GM21526 (cell line): ENCODE data around the gene ITPKB.

Experiments used
- ATAC-seq: cut with Tn5 transposase; IDR thresholded peaks from one replicate; pipeline ENCODE4 v1.9.1; 2021; ENCODE audit warnings: moderate library complexity; ENCODE audit not compliant: unreplicated experiment, low FRiP score

The ITPKB gene

DNA sequence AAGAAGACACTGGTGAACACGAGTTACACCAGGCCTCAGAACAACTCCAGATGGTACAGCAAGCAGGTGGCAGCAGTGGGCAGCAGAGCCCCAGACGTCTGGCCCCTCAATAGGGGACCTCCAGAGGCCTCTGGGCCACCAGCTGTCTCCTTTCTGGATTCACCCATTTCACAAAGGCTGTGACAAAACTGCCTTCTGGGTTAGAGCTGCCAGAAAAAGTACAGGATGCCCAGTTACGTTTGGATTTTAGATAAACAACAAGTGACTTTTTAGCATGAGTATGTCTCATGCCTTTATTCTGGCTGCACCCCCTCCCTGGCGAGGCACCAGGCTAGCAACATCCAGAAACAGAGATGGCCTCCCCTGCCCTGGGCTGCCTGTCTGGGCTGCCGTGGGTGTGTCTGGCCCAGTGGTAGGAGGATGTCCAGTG, 30.1 kb downstream of the ITPKB start:
- ATAC-seq, result no peak

GRCh38 chr1:226708342-226708780, 30.7 kb downstream of the ITPKB start:
- no peak for ATAC-seq

GRCh38 chr1:226706684-226707083, 32.4 kb downstream of the ITPKB start:
- ATAC-seq, result no peak

DNA sequence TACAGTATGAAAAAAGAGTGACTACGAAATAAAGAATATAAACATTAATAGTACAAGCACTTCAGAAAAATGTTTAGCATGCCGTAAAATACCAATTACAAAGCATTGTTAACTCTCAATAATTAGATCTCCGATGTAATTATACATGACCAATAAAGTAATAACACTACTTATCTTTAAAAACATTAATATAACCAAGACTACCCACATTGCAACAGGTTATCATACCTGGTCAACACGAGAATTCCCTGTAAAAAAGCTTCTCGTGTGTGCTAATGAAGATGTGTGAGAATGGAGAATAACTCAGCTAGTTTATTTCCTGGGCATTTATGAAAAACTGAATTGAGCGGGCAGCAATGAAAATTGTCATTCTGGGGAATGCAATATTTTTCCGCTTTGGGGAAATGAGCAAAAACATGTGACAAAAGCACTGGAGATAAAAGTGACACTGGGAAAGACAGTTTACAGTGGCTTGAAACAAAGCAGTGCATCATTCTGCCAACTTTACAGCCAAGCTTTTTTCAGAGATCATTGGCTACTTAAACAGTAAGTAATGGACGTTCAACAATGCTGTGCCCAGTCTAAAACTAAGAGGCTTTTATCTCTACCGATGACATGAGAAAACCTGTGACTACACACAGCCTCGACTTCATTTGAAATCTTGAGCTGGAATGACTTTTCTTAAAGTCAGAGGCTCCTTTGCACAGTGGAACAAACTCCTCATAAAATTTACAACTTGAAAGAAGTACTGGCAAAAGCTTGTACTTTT, 34.7 kb downstream of the ITPKB start:
- no peak for ATAC-seq

GRCh38 chr1:226702957-226703831, 35.9 kb downstream of the ITPKB start:
- ATAC-seq, result peak; percentile 74

DNA sequence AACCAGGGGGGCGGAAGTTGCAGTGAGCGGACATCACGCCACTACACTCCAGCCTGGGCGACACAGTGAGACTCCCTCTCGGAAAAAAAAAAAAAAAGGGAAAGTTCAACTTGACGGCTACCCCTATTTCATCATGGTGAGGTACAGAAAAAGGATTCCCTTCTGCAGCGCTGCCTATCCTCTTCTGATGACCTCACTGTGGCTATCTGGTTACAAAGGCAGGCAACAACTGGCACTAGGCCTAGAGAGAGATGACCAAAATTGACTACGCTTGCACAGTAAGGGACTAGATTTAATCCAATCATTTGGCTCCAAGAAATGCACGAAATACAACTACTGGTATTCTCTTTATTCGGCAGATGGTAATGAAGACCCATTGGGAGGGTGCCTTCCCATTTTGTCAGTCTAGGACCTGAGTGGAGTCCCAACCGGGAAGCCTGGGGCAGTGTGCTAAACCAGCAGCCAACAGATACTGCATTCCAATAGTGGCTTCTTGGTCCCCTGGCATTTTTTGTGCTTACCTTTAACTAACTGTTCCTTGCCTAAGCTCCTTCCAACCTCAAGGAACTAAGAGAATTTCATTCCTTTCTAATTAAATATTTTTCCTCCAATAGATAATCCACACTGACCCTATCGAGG, 36.6 kb downstream of the ITPKB start:
- no peak for ATAC-seq

DNA sequence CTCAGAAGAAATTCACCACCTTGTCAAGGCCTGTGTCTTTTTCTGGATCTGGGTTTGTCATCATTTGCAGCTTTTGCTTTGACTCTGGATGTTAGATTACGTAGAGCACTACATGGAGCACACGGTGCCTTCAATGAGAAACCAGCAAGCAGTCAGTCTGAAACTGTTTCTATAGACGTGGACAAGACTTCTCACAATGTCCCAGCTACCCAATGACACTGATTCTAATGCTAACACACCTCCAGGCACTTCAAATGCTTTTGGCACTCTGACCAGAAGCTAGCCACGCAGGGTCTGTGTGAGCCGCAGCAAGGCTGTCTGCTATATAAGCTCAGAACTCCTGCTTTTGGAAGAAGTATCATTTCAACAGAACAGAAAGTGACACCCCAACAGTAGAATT, 38.2 kb downstream of the ITPKB start:
- no peak for ATAC-seq

- no peak for ATAC-seq
Measured at GRCh38 chr1:226699166-226699565, 39.9 kb downstream of the ITPKB start.

- no peak for ATAC-seq
Measured at GRCh38 chr1:226698659-226699058, 40.4 kb downstream of the ITPKB start.

DNA sequence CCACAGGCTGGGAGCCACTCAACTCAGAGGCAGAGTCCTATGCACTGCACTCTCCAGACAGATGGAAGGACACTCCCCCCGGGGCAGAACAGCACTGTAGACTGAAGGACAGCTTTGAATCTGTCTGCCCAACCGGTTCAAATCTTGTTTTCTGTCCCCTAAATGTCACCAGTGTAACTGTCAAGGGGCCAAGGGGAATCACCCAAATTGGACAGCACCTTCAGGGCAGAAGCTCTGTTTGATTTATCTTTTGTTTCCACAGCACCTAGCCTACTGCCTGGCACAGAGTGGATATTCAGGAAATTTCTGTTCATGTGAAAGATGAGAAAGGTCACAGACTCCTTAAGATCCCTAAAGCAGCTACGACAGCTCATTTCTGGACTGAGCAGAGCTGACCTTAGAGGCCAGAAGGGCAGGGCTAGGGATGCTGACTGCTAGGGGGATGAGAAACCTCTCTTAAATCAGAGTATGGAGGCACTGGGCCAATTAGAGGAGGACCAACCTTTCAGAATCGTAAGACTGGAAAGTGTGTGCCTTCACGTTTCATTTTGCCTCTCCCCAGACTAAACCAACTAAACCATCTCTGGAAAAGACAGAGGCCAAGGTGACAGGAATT, 41.0 kb downstream of the ITPKB start:
- ATAC-seq, result no peak

DNA sequence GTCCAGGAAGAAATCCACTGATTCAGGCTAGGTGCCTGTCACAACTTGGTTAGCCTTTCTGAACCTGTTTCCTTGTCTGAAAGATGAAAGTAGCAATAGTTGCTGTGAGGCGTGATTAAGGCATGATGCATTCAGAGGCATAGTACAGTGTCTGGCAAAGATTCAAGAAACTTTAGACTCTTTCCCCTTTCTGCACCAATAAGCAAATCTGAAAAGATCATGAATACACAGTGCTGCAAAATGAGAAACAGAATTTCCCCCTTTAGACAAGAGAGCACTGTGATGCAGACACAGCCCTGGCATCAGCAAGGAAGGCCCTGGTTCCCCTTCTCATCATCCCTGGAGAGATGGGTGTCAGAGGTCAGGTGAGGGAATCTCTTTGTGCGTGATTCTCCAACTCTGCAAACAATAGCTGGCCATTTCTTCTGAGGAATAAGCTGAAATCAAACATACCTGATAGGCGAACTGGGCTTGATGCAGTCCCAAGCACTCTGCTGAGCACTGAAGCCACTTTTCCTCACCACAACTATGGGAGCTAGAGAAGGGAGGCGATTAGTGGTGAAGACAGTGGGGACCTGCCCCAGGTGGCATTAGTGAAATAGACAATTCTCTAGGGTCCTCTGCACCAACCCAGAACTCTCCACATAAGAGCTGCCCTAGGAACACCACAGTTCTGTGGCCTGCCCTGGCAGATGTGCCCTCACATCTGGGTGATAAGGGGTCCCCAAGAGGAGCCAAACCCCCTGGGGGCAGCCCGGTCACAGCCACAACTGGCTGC, 41.7 kb downstream of the ITPKB start:
- no peak for ATAC-seq

- ATAC-seq, result no peak
Measured at GRCh38 chr1:226696547-226696946, 42.5 kb downstream of the ITPKB start.

DNA sequence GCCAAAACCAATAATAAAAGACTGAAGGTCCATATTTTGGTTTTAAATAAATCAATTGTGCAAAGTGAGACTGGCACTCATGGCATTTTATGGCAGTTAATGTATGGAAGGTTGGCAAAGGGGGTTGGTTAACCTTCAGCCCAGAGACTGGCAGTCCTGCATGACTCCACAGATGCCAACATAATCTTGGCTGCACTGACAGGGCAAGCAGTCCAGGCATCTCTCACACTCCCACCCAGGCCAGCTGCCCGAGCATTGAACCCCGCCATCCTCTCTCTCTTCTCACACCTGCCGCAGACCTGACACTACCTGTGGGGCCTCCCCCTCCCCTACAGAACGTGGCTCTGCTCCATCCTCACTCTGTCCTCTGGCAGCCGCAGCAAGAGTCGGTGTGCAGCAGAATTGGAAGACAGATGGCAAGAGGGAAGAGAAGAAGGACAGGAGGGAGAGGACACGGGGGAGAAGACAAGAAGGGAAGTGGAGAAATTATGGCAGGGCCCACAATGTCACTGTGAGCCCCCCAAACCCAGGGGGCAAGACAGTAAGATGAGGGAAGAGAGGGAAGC, 43.7 kb downstream of the ITPKB start:
- no peak for ATAC-seq

- ATAC-seq, result no peak
Measured at GRCh38 chr1:226692823-226693222, 46.3 kb downstream of the ITPKB start.

GRCh38 chr1:226692051-226692792, 46.9 kb downstream of the ITPKB start:
- ATAC-seq, result no peak

DNA sequence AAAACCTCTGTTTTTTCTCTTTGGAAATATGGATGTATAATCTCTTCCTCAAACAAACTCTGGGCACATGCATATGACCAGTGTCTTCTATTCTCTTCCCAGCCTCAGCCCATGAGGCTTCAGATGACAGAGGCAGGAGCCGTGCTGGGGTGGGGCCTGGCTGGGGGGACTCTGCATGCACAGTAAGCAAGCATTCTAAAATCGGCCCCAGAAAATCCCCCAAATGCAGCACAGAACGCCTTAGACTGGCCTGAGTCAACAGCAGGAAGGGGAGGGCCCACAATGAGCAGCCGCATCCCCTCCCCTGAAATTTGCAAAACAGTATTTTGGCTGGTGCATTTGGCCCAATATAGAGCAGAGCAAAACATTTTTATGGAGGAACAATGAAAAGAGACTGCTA, 47.8 kb downstream of the ITPKB start:
- ATAC-seq, result no peak

- no peak for ATAC-seq
Measured at GRCh38 chr1:226690460-226690982, 48.6 kb downstream of the ITPKB start.

DNA sequence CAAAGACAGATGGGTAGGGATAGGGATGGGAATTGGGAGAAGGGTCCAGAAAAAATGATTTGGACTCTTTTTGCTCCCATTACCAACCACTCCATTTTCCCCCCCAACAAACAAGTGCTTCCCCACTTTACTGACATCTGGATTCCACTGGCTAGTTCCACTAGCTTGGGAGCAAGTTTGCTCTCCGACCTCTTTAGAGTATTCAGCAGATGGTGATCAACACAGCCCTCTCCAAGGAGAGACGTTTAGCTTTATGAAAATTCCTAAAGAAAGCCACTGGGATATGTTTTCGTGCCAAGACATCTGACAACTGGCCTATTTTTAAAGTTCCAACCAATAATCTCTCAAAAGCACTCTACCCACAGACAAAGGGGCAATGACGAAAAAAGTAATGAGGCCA, 50.3 kb downstream of the ITPKB start:
- ATAC-seq, result no peak
